Esophagus muscularis mucosa (tissue), 4 donors: ENCODE results near the gene FBXO21. TPM values are rescaled to one million over a fixed set of nuclear protein-coding genes. Genes with fewer than 3 reads are reported as not detected.

ENCODE experiments used
- DNase-seq: peaks from one replicate; pipeline ENCODE4 v3.0.0-alpha.2; 2017; ENCODE audit errors: extremely low spot score
- H3K27ac ChIP-seq, 4 donors: fragments of 200-600 bp; sonication (generic); replicated peaks in 1 of 4; 1 replicate in 3 of 4; 2 replicates in 1 of 4; pipeline ENCODE4 v1.5.1; 2016 to 2019; ENCODE audit warnings: mild to moderate bottlenecking in 1 of 4
- H3K27me3 ChIP-seq, 4 donors: fragments of 200-600 bp; sonication (generic); one replicate each; pipeline versions ENCODE4 v1.5.1 to v1.6.0; 2016 to 2019
- H3K36me3 ChIP-seq, 4 donors: fragments of 200-600 bp; sonication (generic); one replicate each; pipeline ENCODE4 v1.5.1; 2016 to 2019
- H3K4me1 ChIP-seq, 4 donors: fragments of 200-600 bp; sonication (generic); one replicate each; pipeline ENCODE4 v1.5.1; 2016 to 2019
- H3K4me3 ChIP-seq, 4 donors: fragments of 200-600 bp; sonication (generic); 1 replicate in 2 of 4; 2 replicates in 2 of 4; pipeline ENCODE4 v1.5.1; 2016 to 2019; ENCODE audit warnings: mild to moderate bottlenecking in 4 of 4, moderate library complexity in 1 of 4
- H3K9me3 ChIP-seq, 4 donors: fragments of 200-600 bp; sonication (generic); 1 replicate in 3 of 4; 2 replicates in 1 of 4; pipeline ENCODE4 v1.5.1; 2016 to 2019
- EP300 ChIP-seq: sonication (generic); formaldehyde crosslinking; IDR thresholded peaks from one replicate; pipeline ENCODE4 v1.6.1; 2017; ENCODE audit warnings: antibody characterized with exemption
- POLR2A ChIP-seq: fragments of 450-650 bp; IDR thresholded peaks from one replicate; pipeline ENCODE4 v1.6.1; 2017; ENCODE audit warnings: antibody characterized with exemption, moderate library complexity, mild to moderate bottlenecking, low read depth
- POLR2AphosphoS5 ChIP-seq, 2 donors: sonication (generic); formaldehyde crosslinking; IDR thresholded peaks; one replicate each; pipeline ENCODE4 v1.6.1; 2017; ENCODE audit warnings: antibody characterized with exemption in 2 of 2
- WGBS: methylation state at CpG from one replicate; pipeline ENCODE4 v1.1.5; 2018; 5-methylcytosine and 5-hydroxymethylcytosine counted together
- intact Hi-C: fragments of 100-400 bp; cut with DNase I; formaldehyde crosslinking; loops from one replicate; pipeline ENCODE4 v1.15.1; 2023
- total RNA-seq, 4 donors: library from RNA; depleted of rRNA; stranded (reverse); fragments of >200 nt; gene quantifications; one replicate each; pipeline versions ENCODE4 v1.1.0 to v1.2.1, GENCODE V29; 2016
- TF ChIP-seq, protein P1 (sequence below), 3 experiments: fragments of 200-600 bp in 2 of 3; fragments of 450-650 bp in 1 of 3; sonication (generic) in 2 of 3; IDR thresholded peaks; one replicate each; pipeline ENCODE4 v1.5.1; 2017 to 2019; ENCODE audit warnings: antibody characterized with exemption in 3 of 3, mild to moderate bottlenecking in 2 of 3, moderate library complexity in 1 of 3

The FBXO21 gene
- total RNA-seq, 4 donors from 2014 or later: 40.7 to 92.5 (median 70.2) TPM

DNA sequence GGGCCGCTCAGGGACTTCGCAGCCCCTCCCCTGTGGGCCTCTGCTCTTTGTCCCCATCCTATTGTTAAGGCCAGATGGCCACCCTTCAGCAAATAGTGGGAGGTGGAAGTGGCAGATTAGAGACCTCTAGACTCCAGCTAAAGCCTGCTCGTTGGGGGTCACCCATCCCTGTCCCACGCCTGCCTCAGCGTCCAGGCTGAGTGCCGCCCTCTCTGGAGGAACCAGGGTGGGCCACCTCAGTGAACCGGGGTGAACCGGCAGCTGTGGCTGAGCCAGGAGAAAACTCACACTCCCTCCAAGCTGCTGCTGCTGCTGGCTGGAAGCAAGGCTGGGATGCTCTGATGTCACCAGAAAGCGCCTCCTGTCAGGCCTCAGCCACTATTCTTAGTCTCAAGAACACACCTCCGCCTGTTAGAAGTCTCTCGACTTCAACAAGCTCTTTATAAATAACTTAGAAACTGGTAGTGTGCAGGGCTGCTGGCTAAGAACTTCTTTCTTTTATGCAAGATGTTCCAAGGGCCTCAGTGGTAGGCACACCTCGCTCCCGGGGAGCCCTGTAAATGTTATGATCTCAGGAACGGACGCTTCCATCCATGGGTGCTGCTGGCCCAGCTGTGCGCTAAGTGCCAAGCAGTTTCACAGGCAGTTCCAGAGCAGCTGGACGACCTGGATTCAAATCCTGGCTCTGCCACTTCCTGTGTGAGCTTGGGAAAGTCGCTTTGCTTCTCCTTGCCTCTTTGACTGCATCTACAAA, 71.3 kb downstream of the FBXO21 start:
- Histone ChIP-seq H3K4me3 (no peak overlapping the region), H3K9me3 (no peaks in the 10 kb centered on the region), H3K27me3 (peaks cover 0 to 9% (median 0%) of the 10 kb centered on the region in 4 donors), H3K27ac (peak overlapping the region in 1 of 4 donors; percentile 39), H3K4me1 (peaks cover 15 to 23% (median 20%) of the 10 kb centered on the region in 4 donors), H3K36me3 (no peaks in the 10 kb centered on the region)
- TF ChIP-seq POLR2A (no peak), EP300 (no peak), POLR2AphosphoS5 (IDR thresholded peaks at IDR 0.05) (no peak)
- TF ChIP-seq, protein P1, sequence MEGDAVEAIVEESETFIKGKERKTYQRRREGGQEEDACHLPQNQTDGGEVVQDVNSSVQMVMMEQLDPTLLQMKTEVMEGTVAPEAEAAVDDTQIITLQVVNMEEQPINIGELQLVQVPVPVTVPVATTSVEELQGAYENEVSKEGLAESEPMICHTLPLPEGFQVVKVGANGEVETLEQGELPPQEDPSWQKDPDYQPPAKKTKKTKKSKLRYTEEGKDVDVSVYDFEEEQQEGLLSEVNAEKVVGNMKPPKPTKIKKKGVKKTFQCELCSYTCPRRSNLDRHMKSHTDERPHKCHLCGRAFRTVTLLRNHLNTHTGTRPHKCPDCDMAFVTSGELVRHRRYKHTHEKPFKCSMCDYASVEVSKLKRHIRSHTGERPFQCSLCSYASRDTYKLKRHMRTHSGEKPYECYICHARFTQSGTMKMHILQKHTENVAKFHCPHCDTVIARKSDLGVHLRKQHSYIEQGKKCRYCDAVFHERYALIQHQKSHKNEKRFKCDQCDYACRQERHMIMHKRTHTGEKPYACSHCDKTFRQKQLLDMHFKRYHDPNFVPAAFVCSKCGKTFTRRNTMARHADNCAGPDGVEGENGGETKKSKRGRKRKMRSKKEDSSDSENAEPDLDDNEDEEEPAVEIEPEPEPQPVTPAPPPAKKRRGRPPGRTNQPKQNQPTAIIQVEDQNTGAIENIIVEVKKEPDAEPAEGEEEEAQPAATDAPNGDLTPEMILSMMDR (IDR thresholded peaks at IDR 0.05): no peak
- intact Hi-C loops: loop anchor here (1.0 kb wide), 1 partner anchor 94 kb away; no protein-coding TSS in a partner anchor
- 75% methylated on average over 12 of the region's 18 CpGs for WGBS
- DNase-seq: no peak

DNA sequence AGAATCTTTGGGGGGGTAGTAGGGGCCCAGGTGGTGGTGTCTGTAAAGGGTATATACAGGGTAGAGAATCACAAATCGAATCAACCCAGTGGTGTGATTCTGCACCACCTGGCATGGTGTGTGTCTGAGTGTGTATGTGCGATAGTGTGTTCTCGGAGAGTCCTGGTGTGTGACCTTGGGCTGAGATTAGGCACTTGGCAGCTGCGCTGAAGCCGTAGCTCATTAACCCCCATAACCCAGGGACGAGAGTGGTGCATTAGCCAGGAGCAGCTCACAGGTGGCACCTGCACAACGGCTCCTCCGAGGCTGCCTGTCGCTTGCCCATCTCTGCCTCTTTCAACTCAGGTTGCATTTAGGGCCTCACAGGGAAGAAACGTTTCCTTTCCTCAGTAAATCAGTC, 75.5 kb downstream of the FBXO21 start:
- Histone ChIP-seq H3K27ac (no peak overlapping the region), H3K9me3 (no peaks in the 10 kb centered on the region), H3K4me3 (no peak overlapping the region), H3K4me1 (peaks cover 15 to 18% (median 18%) of the 10 kb centered on the region in 4 donors), H3K36me3 (no peaks in the 10 kb centered on the region), H3K27me3 (peaks cover 0 to 7% (median 0%) of the 10 kb centered on the region in 4 donors)
- TF ChIP-seq POLR2A: no peak
- no peak for TF ChIP-seq POLR2AphosphoS5 (IDR thresholded peaks at IDR 0.05)
- TF ChIP-seq, protein P1 (IDR thresholded peaks at IDR 0.05): no peak
- intact Hi-C loops: no loop called here
- 84% methylated on average over 10 of the region's 10 CpGs for WGBS
- no peak for DNase-seq

DNA sequence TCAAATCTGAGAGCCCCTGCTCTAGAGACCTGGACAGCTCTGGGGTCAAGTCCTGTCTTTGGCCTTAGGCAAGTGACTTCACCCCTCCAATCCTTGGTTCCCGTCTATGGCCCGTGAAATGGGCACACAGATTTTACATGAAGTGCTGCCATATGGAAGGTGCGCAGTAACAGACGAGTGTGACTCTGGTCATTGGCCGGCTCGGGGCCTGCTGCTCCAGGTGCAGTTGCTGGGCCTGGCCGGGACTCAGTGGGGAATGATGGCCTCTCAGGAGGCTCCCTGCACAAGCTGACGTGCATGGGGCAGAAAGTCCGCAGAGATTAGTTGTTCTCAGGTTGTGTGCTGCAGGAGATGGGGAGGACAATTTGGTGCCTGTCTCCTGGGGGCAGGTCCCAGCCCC, 77.0 kb downstream of the FBXO21 start:
- 92% methylated on average over 8 of the region's 9 CpGs for WGBS
- Histone ChIP-seq H3K27me3 (no peaks in the 10 kb centered on the region), H3K9me3 (no peaks in the 10 kb centered on the region), H3K4me1 (peaks cover 3 to 4% (median 3%) of the 10 kb centered on the region in 4 donors), H3K36me3 (no peaks in the 10 kb centered on the region), H3K4me3 (no peak overlapping the region), H3K27ac (no peak overlapping the region)
- intact Hi-C loops: no loop called here
- no peak for TF ChIP-seq EP300
- TF ChIP-seq POLR2AphosphoS5 (IDR thresholded peaks at IDR 0.05): no peak
- TF ChIP-seq, protein P1 (IDR thresholded peaks at IDR 0.05): no peak
- no peak for TF ChIP-seq POLR2A
- DNase-seq: no peak

DNA sequence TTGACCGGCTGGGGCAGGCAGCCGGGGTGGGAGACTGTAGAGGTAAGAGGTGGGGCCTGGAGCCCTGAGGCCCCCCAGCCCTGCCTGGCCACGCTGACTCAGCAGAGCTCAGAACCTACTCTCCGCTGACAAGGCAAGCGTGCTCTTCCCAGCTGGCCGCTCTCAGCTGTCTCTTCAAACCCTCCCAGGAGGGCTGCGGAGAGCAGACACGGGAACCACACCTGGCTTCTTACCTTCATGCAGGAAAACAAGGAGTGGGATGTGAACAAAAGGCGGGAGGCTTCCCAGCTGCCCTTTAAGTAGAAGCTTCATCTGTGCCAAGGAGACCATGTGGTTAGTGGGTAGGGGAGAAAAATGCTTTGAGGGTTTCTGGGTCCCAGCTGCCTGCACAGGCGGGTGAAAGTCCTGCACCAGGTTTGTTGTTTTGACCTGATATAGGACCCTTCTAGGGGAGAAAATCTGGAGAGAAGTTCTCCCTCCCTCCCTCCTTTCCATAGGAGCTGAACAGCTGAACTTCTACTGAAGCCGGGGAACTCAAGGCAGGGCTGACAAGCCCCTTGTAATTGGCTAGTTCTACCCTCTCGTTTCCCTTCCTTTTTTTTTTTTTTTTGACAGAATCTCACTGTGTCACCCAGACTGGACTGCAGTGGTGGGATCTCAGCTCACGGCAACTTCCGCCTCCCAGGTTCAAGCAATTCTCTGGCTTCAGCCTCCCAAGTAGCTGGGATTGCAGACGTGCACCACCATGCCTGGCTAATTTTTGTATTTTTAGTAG, 78.3 kb downstream of the FBXO21 start:
- TF ChIP-seq, protein P1 (IDR thresholded peaks at IDR 0.05): no peak
- TF ChIP-seq EP300 (no peak), POLR2A (no peak), POLR2AphosphoS5 (IDR thresholded peaks at IDR 0.05) (no peak)
- Histone ChIP-seq H3K9me3 (no peaks in the 10 kb centered on the region), H3K4me1 (no peaks in the 10 kb centered on the region), H3K36me3 (no peaks in the 10 kb centered on the region), H3K27ac (no peak overlapping the region), H3K4me3 (no peak overlapping the region), H3K27me3 (no peaks in the 10 kb centered on the region)
- 62% methylated on average over 15 of the region's 15 CpGs for WGBS
- intact Hi-C loops: no loop called here
- no peak for DNase-seq
